HG03097 (cell line): ENCODE data around the gene STEAP1B.
"Not testable (repeated sequence)": the region's sequence is repeated elsewhere in the genome, so short reads cannot be mapped to it uniquely, and the experiment has no call there.

Experiments used
- ATAC-seq: cut with Tn5 transposase; IDR thresholded peaks from one replicate; pipeline ENCODE4 v1.9.1; 2021; ENCODE audit not compliant: unreplicated experiment, low FRiP score

Gene STEAP1B

DNA sequence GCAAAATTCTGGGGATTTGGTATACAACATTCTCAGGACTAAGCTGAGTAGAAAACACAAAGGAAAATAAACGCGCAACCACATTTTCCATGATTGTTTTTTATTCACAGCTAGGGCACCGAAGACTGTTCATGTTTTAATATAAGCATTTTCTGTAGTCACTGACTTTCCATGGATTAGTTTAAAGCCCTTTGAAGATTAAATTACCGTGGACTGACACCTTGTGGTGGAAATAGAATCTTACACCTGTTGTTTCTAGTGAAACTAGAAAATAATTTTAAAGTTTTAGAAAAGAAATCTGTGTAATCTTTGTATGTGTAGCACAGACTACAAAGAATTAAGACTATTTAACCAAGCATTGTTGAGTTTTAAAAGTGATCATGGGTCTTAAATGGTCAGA, 1.3 kb upstream of the STEAP1B start:
- not testable (repeated sequence) for ATAC-seq

DNA sequence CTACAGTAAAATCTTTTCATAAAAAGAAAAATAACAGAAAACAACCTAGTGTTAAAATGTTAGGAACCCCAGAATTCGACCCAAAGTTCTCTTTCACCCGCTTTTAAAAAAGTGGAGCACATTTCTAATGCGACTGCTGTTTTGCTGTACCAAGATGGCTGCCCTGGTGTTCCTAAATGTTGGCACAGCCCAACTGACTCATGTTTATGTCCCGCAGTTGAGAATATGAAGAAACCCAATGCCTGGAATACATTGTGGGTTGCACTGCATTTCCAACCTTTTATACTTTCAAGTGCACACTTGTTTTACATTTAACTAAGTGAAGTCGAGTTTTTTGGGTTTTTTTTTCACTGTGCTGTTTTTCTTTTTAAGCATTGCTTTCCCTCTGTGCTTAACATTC, 944 bp downstream of the STEAP1B start:
- ATAC-seq = no peak

DNA sequence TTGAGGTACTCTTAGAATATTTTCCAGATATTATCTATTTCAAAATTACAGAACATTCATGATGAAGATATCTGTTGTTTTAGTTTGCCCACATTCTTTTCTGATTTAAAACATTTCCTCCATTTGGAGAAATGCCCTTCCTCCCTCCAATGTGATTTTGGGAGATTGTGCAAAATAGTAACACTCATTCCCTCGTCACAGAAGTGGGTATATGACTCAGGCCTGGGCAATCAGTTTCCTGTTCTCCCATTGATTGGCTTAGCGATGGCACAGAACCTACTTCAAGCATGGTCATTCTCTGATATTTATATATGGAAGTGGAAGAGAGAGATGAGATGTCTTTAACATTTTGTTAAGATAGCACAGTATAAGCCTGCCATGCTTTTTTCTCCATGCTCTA, 3.1 kb downstream of the STEAP1B start:
- ATAC-seq = not testable (repeated sequence)

DNA sequence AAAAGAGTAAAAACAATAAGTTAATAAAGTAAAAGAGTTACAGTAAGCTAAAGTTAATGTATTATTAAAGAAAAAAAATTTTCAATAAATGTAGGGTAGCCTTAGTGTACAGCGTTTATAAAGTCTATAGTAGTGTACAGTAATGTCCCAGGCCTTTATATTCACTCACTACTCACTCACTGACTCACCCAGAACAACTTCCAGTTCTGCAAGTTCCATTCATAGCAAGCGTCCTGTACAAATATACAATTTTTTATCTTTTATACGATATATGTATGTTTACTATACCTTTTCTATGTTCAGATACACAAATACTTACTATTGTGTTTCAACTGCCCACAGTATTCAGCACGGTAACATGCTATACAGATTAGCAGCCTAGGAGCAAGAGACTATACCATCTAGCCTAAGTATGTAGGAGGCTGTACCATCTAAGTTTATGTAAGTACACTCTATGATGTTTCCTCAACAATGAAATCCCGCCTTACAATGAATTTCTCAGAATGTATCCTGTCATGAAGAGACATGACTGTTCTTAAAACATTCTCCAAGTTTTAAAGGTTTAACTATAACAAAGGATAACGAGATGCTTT, 3.6 kb downstream of the STEAP1B start:
- not testable (repeated sequence) for ATAC-seq

DNA sequence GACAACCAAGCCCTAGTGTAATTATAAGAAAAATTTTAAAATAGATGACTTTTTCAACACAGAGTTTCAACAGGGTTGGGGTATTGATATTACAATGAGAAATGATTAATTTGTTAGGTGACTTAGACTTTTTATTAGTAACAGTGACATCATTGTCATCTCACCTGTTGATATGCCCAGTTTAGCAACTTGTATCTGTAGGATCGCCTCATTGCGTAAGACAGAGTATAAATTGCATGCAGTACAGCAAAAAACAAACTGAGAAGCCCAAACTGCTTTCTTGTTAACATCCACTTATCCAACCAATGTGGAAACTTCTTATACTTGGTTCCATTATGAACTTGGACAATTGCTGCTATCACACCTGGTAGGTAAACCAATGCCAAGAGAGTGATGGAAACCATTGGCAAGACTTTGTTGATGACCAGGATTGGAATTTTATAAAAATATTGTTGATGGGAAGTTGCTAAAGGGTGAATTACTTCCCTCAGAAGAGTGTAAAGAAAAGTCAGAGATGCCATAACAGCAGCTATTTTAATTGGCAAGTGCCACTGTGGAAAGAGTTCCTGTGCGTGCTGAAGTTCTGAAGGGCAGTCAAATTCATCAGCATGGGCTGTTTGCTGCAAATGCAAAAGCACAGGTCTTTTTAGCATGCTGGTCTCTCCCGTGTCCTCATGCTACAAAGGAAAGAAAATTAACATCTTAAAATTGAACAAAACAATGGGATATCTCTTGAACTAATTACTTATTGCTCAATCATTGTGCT, 6.6 kb downstream of the STEAP1B start:
- ATAC-seq = not testable (repeated sequence)

DNA sequence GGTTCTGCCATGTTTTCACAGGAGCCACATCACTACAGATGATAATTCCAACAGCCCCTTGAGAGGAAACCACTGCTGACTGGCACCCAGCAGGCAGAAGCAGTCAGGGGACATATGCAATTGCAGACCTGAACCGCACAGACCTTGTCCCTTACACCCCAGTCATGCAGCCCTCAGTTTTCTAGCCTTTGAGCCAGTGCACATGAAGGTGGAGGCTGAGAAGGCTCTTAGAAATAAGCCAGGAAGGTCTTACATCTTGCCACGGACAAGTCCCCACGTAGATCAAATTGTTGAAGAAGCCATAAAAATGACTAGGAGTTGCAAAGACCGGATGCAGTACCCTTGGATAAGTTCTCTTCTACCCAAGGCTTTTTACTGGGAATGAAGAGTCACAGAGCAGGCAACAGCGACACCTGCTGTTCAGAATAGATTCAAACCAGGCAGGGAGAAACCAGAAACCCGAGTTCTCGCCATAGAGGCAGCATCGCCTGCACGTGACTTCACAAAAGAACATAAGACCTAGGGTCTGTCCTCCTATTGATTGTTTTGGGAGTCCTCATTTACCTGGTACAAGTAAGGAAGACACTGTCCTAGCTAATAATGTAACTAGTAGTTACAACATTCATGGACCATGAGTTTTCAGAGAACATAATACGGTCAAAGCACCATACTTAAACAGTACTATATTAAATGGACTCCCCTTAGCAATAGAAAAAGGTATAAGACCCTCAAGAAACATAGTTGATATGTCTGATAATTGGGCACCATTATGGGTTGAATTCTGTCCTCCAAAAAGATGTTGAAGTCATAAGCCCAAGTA, 11.1 kb downstream of the STEAP1B start:
- peak; percentile 74 for ATAC-seq

DNA sequence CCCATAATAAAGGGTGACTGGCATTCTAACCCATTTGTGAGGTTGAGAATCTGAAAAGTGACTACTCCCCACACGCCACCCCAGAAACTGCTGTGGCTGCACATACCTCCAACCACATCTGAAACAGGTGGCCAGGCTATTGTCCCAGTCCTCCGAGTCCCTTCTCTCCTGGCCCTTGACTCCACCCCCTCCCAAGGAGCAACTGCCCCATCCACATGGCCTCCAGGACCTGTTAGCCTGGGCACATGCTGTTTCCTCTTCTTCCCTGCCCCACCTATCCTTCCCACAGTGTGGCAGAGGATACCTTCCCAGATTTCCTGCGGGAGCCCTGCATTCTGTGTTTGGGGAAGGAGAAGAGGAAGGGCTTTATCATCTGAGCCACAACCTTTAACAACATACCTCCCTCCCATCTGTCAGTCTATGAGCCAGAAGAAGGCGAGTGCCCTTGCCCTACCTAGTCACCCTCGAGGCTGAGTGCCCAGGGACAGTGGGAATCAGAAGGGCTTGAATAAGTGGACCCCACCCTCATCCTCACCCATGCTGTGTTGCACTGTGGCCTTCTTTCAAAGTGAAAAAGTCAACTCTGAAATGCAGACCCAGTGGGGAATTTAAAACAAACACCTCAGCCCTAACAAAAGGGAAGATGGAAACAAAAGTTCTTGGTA, 11.9 kb downstream of the STEAP1B start:
- ATAC-seq = no peak

DNA sequence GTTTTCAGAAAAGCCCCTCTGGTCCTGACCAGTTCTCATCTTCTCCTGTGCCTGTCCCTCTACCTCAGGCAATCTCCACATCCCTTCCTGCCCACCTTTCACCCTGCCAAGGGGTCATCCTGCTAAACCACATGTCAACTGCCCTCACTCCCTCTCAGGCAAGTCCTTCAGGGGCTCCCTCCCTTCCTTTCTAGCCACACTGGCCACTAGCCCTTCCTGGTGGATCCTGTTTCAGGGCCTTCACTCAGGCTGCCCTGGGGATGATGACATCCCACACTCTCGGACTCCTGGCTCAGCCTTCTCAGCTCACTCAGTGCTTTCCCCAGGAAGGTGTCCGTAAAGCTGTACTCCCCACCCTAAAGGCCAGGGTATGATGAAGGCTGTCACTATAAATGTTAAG, 13.4 kb downstream of the STEAP1B start:
- no peak for ATAC-seq

DNA sequence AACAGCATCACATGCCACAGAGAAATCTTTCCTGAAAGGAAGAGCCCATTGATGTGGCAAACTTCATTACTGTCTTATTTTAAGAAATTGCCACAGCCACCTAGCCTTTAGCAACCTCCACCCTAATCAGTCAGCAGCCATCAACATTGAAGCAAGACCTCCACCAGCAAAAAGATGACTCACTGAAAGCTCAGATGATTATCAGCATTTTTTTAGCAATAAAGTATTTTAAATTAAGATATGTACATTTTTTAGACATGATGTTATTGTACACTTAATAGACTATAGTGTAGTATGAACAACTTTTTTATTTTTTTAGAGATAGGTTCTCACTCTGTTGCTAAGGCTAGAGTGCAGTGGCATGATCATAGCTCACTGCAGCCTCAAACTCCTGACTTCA, 14.8 kb downstream of the STEAP1B start:
- no peak for ATAC-seq

DNA sequence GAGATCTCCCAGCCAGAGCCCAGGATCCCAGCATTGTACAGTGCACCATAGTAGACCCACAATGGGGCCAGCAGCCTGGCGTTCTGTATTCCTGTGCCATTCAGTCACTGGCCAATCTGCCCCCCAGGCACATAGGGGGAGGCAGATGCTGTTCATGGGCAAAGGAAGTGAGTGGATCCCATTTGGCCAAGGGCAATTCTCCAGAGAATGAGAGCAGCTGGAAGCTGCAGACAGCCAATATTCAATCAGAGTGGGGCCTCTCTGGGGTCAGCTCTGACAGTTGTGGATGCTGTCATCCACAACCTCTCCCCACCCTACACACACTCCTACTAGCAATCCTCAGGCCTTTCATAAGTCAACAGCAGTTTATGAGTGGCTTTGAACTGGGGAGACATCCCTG, 17.5 kb downstream of the STEAP1B start:
- no peak for ATAC-seq

DNA sequence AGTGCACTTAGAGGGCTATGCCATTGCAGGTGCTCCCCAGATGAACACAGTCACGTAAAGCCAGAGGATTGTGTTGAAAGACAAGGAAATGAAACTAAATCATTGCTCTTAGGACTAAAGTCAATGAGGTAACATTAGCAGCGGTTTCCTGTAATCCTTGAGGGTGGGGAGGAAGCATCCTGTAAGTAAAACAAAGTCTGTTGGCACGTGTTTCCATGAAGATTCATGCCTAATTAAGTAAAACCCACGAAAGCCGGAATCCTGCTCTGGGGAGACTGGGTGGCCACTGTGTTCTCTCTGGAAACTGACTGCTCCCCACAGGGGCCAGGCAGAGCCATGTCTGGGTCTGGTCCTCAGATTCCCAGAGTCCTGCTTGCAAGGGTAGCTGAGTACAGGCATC, 18.3 kb downstream of the STEAP1B start:
- peak; percentile 79 for ATAC-seq

DNA sequence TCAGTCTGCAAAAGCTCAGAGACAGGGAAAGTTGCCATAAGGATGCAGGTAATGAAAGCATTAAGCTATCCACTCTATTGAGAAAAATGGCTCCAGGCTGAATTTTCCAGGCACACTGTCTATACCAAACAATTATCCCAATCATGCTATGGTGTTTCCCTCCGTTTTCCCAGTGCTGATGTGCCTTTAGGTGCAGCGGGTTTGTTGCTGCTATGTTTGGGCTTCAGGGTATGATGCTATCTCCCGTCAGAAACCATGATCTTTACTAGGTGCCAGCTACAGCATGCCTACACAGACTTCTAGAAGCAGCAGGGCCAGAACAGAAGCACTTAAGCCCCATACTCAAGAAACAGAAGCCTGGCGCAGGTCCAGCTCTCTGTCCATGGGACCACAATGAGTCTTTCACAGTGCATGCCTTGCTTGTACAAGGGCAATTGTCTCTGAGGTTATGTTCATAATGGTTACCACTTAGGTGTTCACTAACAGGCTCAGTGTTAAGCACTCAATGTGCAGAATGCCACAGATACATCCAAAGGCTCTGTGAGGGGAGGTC, 19.4 kb downstream of the STEAP1B start:
- ATAC-seq = no peak

DNA sequence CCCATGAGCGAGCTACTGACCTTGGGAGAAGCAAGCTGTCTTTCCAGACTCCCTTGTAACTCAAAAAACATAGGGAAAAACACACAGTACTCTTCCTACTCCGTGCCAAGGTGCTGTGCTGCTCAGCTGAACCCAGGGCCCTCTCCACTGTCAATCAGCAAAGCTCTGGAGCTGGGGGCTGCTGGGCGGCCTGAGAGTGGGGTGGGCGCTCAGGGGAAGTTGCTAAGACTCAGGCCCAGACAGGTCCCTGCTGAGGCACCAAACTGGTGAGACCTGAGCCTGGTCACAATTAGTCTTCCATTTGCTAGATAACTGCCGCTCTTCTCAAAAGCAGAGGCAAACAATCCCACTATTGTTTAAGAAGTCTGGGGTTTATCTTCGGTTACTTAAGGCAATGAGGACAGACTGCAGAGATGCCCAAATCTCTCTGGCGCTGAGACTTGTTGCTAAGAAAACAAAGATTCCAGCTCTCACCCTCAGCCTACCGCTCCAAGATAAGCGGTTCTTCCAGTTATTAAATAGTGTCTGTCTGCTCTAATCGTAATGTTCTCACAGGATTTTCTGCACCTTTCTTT, 22.0 kb downstream of the STEAP1B start:
- no peak for ATAC-seq

DNA sequence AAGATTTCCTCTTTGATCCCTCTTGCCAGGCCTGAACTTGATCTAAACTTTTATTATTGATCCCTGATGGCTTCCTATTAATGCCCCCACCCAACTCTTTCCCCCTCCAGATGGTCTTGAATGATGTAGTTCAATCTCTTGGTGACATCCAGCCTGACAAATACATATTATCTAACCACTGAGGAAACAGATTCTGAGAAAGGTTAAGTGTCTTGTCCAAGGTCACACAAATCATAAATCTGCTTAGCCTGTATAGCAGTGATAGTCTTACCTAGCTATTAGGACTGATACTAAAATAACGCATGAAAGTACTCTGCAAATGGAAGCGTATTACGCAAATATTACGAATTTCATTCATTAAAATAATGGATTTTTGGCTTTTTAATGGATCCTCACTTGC, 22.7 kb downstream of the STEAP1B start:
- ATAC-seq = no peak

DNA sequence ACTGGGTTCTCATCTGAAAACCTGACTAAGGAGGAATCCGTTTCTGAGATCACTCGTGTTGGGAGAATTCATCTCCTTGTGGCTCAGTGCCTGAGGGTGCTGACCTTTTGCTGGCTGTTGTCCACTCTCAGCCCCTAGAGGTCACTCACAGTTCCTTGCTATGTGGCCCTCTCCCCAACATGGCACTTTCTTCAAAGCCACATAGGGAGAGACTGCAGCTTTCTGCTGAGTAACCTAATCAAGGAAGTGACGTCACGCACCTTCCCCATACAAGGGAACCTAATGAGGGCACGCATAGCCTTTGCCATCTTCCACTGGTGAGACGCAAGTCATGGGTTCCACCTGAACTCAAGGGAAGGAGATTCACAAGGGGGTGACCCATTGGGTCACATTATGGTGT, 23.2 kb downstream of the STEAP1B start:
- no peak for ATAC-seq

DNA sequence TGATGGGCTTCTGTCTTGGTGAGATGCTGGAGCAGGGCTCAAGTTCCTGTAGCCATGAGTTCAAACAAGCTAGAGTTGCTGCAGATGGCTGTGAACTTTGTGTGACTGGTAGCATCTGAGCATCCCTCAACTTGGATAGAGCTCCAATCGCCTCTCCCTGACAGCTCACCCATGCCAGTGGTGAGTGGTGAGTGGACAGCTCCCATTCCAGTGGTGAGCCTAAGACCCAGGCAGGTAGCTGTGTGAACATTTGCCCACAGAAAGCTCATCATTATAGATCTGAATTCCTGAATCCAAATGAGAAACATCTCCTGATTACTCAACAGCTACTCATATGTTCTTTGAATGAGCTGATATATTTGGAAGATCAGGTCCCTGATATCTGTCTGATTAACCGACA, 25.3 kb downstream of the STEAP1B start:
- ATAC-seq = no peak

DNA sequence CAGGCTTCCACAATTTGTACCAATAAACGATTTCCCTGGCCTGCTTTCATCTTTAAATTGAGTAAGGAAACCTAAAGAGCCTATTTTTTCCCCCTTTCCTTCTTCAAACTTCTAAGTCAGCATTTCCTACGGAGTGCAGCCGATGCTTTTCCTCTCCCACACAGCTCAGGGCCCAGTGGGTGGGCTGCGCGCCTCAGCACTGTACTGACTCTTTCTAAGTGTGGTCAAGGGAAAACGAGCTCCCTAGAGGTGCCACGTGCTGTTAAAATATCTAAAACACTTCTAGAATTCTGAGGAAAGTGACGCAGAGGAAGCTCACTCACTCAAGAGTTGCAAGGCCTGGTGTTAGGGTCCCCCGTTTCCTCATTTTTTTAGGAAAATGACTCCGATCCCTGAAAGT, 29.0 kb downstream of the STEAP1B start:
- no peak for ATAC-seq

DNA sequence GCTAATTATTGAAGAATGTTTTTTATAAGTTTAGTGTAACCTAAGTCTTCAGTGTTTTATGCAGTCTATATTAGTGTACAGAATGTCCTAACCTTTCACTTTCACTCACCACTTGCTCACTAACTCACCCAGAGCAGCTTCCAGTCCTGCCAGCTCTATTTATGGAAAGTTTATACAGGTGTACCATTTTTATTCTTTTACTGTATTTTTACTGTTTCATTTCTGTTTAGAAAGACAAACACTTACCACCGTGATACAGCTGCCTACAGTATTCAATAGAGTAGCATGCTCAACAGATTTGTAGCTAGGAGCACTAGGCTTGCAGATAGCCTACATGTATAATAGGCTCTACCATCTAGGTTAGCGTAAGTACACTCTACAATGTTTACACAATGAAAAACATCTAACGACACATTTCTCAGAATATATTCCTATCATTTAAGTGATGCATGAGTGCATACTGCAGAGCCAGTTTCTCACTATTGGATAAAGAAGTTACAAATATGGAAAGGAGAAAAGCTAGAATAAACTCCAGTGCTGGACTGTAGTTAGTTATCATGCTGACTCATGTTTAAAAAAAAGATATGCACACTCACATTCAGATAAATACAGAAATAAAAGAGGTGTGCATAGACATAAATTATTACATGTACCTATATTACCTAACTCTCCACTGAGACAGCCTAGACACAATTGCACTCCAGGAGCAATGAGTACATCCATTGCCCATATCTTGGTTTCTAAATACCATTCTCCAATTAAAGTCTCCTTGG, 30.4 kb downstream of the STEAP1B start:
- ATAC-seq = no peak

DNA sequence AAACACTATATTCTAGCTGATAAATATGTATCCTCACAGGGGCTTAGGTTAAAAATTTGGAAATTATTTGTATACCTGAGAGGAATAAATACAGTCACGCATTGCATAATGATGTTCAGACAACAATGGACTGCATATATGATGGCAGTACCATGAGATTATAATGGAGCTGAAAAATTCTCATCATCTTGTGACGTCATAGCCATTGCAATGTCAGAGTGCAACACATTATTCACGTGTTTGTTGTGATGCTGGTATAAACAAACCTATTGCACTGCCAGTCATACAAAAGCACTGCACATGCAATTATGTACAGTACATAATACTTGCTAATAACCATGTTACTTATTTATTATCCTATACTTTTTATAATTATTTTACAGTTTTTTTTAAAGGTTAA, 31.4 kb downstream of the STEAP1B start:
- ATAC-seq = no peak

DNA sequence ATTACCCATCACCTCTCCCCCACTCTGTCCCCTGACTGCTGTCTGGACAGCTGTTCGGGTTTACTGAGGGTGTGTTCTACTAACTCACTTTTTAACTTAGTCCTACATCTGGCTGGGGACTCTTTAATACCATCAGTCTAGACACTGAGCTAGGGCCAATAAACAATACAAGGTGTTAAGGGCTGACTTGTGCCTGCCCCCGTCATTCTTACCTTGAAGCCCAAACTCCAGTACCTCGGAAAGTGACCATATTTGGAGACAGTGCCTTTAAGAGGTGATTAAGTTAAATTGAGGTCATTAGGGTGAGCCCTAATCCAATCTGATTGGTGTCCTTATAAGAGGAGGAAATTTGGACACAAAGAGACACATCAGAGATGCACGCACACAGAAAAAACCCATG, 35.7 kb downstream of the STEAP1B start:
- no peak for ATAC-seq
